IMR-90 (cell line): ENCODE results near the gene TNFSF9. TPM values are rescaled to one million over a fixed set of nuclear protein-coding genes. Genes with fewer than 3 reads are reported as not detected.

Source experiments
- ATAC-seq: fragments of 200-7000 bp; cut with Tn5 transposase; 2 replicates; pipeline ENCODE4 v1.9.1; 2020; ENCODE audit warnings: low read depth, mild to moderate bottlenecking, moderate library complexity
- BruUV-seq: library from RNA; stranded (reverse); fragments of 400-500 nt; replicated peaks from 2 replicates; lab custom pipeline; 2021; lab: Mats Ljungman, UMichigan
- CTCF ChIA-PET: fragments of 300-600 bp; formaldehyde crosslinking; extraction: SDS; loops from one replicate; lab custom pipeline; 2021; ENCODE audit warnings: antibody characterized with exemption; lab: Yijun Ruan, JAX
- POLR2A ChIA-PET: fragments of 300-600 bp; sonication (Branson Sonifier 250); formaldehyde crosslinking; loops from one replicate; lab custom pipeline; 2022; ENCODE audit warnings: antibody characterized with exemption; ENCODE audit not compliant: unreplicated experiment; lab: Charles Lee
- DNase-seq: peaks from one replicate; pipeline ENCODE4 v3.0.0; 2013
- H2AFZ ChIP-seq: replicated peaks from 2 replicates; pipeline ENCODE3; 2013; ENCODE audit warnings: low read length, mild to moderate bottlenecking; ENCODE audit not compliant: poor library complexity
- H2AK5ac ChIP-seq: 2 replicates; pipeline ENCODE4 v1.6.1; 2013; ENCODE audit warnings: low read depth, low read length, inconsistent platforms
- H2AK9ac ChIP-seq: replicated peaks from 2 replicates; pipeline ENCODE3; 2013; ENCODE audit warnings: mild to moderate bottlenecking, low read depth, low read length, moderate library complexity; ENCODE audit not compliant: poor library complexity
- H2BK120ac ChIP-seq: 2 replicates; pipeline ENCODE4 v1.6.1; 2013; ENCODE audit warnings: low read depth, low read length, inconsistent platforms
- H2BK15ac ChIP-seq: 3 replicates; pipeline ENCODE4 v1.6.1; 2013; ENCODE audit warnings: low read depth, low read length, inconsistent platforms
- H2BK20ac ChIP-seq: 2 replicates; pipeline ENCODE4 v1.6.1; 2013; ENCODE audit warnings: low read depth, mild to moderate bottlenecking, inconsistent platforms, low read length, moderate library complexity
- H2BK5ac ChIP-seq: 2 replicates; pipeline ENCODE4 v1.6.1; 2013; ENCODE audit warnings: mild to moderate bottlenecking, low read depth, low read length, inconsistent platforms; ENCODE audit not compliant: poor library complexity, severe bottlenecking
- H3K14ac ChIP-seq: replicated peaks from 2 replicates; pipeline ENCODE4 v1.6.1; 2013; ENCODE audit warnings: low read depth, low read length, inconsistent platforms
- H3K18ac ChIP-seq: 2 replicates; pipeline ENCODE4 v1.6.1; 2013; ENCODE audit warnings: low read depth, low read length, control low read depth
- H3K23ac ChIP-seq: 2 replicates; pipeline ENCODE4 v1.6.1; 2013; ENCODE audit warnings: low read depth, low read length, inconsistent platforms
- H3K27ac ChIP-seq: 2 replicates; pipeline ENCODE4 v1.5.1; 2013; ENCODE audit warnings: mild to moderate bottlenecking, control low read depth, low read length; ENCODE audit not compliant: insufficient read depth
- H3K27me3 ChIP-seq: 2 replicates; pipeline ENCODE4 v1.6.1; 2013; ENCODE audit warnings: low read length; ENCODE audit not compliant: control insufficient read depth, insufficient read depth
- H3K36me3 ChIP-seq: 2 replicates; pipeline ENCODE4 v1.6.1; 2013; ENCODE audit warnings: low read length, mixed read lengths; ENCODE audit not compliant: control insufficient read depth, insufficient read depth
- H3K4ac ChIP-seq: 2 replicates; pipeline ENCODE4 v1.6.1; 2013; ENCODE audit warnings: low read depth, low read length, inconsistent platforms
- H3K4me1 ChIP-seq: 2 replicates; pipeline ENCODE4 v1.6.1; 2013; ENCODE audit warnings: low read length, mixed read lengths; ENCODE audit not compliant: control insufficient read depth, insufficient read depth
- H3K4me2 ChIP-seq: 2 replicates; pipeline ENCODE4 v1.6.1; 2013; ENCODE audit warnings: low read depth, mild to moderate bottlenecking, control low read depth, low read length, moderate library complexity
- H3K4me3 ChIP-seq: 2 replicates; pipeline ENCODE4 v1.5.1; 2013; ENCODE audit warnings: low read depth, mild to moderate bottlenecking, control low read depth, low read length, moderate library complexity; ENCODE audit not compliant: insufficient read depth
- H3K56ac ChIP-seq: 2 replicates; pipeline ENCODE4 v1.6.1; 2013; ENCODE audit warnings: low read length, inconsistent platforms; ENCODE audit not compliant: insufficient read depth; ENCODE audit errors: extremely low read depth
- H3K79me1 ChIP-seq, 2 experiments: 2 replicates each; pipeline ENCODE4 v1.6.1; 2013; ENCODE audit warnings: low read length in 2 of 2, inconsistent platforms in 1 of 2, low read depth in 1 of 2
- H3K9ac ChIP-seq: 2 replicates; pipeline ENCODE4 v1.6.1; 2013; ENCODE audit warnings: low read depth, low read length, control low read depth
- H3K9me1 ChIP-seq: 2 replicates; pipeline ENCODE4 v1.6.1; 2013; ENCODE audit warnings: low read length, inconsistent platforms; ENCODE audit not compliant: insufficient read depth
- H3K9me3 ChIP-seq: 2 replicates; pipeline ENCODE4 v1.6.1; 2013; ENCODE audit warnings: low read length; ENCODE audit not compliant: control insufficient read depth, insufficient read depth
- H4K20me1 ChIP-seq: 2 replicates; pipeline ENCODE4 v1.6.1; 2013; ENCODE audit warnings: low read length, inconsistent platforms; ENCODE audit not compliant: insufficient read depth
- H4K5ac ChIP-seq: 2 replicates; pipeline ENCODE4 v1.6.1; 2013; ENCODE audit warnings: mild to moderate bottlenecking, low read depth, low read length, control low read depth
- H4K8ac ChIP-seq, 2 experiments: 2 replicates each; pipeline ENCODE4 v1.6.1; 2013; ENCODE audit warnings: low read depth in 2 of 2, low read length in 2 of 2, control low read depth in 1 of 2, inconsistent platforms in 1 of 2
- H4K91ac ChIP-seq: 2 replicates; pipeline ENCODE4 v1.6.1; 2013; ENCODE audit warnings: low read depth, low read length, inconsistent platforms; ENCODE audit not compliant: insufficient read depth
- CEBPB ChIP-seq: IDR thresholded peaks from 2 replicates; pipeline ENCODE4 v1.6.1; 2012; ENCODE audit warnings: low read depth, low read length, improper control_type of control experiment
- CHD1 ChIP-seq: IDR thresholded peaks from 2 replicates; pipeline ENCODE4 v1.6.1; 2012; ENCODE audit warnings: low read depth, low read length, improper control_type of control experiment
- CTCF ChIP-seq: conservative IDR thresholded peaks from 2 replicates; pipeline ENCODE4 v1.5.1; 2012; ENCODE audit warnings: mild to moderate bottlenecking, low read depth, low read length, improper control_type of control experiment
- ELK1 ChIP-seq: fragments of 150-350 bp; IDR thresholded peaks from 2 replicates; pipeline ENCODE4 v1.6.1; 2016; ENCODE audit warnings: low read depth, mild to moderate bottlenecking, low read length, moderate library complexity, borderline replicate concordance
- MAFK ChIP-seq: IDR thresholded peaks from 2 replicates; pipeline ENCODE4 v1.6.1; 2012; ENCODE audit warnings: low read depth, low read length, improper control_type of control experiment
- MAZ ChIP-seq: IDR thresholded peaks from 2 replicates; pipeline ENCODE4 v1.6.1; 2012; ENCODE audit warnings: low read depth, mild to moderate bottlenecking, low read length, improper control_type of control experiment, moderate library complexity, borderline replicate concordance
- MXI1 ChIP-seq: IDR thresholded peaks from 2 replicates; pipeline ENCODE4 v1.6.1; 2012; ENCODE audit warnings: low read depth, mild to moderate bottlenecking, low read length, moderate library complexity, borderline replicate concordance
- NFE2L2 ChIP-seq: fragments of 150-350 bp; IDR thresholded peaks from 2 replicates; pipeline ENCODE4 v1.6.1; 2016; ENCODE audit warnings: low read depth, mild to moderate bottlenecking, low read length
- POLR2A ChIP-seq: IDR thresholded peaks from 2 replicates; pipeline ENCODE4 v1.6.1; 2012; ENCODE audit warnings: mild to moderate bottlenecking, low read depth, low read length
- RCOR1 ChIP-seq: IDR thresholded peaks from 2 replicates; pipeline ENCODE4 v1.6.1; 2012; ENCODE audit warnings: mild to moderate bottlenecking, low read length, improper control_type of control experiment; ENCODE audit not compliant: insufficient replicate concordance
- RFX5 ChIP-seq: IDR thresholded peaks from 2 replicates; pipeline ENCODE4 v1.8.0; 2012; ENCODE audit warnings: low read depth, mild to moderate bottlenecking, low read length, moderate library complexity
- SMC3 ChIP-seq: fragments of 150-350 bp; IDR thresholded peaks from 2 replicates; pipeline ENCODE4 v1.6.1; 2016; ENCODE audit warnings: low read depth, mild to moderate bottlenecking, antibody characterized with exemption, low read length, moderate library complexity
- USF2 ChIP-seq: fragments of 150-350 bp; IDR thresholded peaks from 2 replicates; pipeline ENCODE4 v1.6.1; 2017; ENCODE audit warnings: mild to moderate bottlenecking, antibody characterized with exemption, low read length, low read depth
- WGBS, 2 experiments: methylation state at CpG; one replicate each; pipeline versions ENCODE4 v1.1.5 to v1.1.7; 2013; ENCODE audit warnings: missing lambda C conversion rate in 2 of 2; ENCODE audit not compliant: insufficient read length in 1 of 2; ENCODE audit errors: extremely low coverage in 2 of 2; 5-methylcytosine and 5-hydroxymethylcytosine counted together
- dilution Hi-C: fragments of 300-500 bp; cut with HindIII; formaldehyde crosslinking; loops from one replicate; pipeline ENCODE4 v1.14.3; 2018; ENCODE audit warnings: low sequenced_read_pairs; ENCODE audit not compliant: unreplicated experiment
- in situ Hi-C: fragments of 300-500 bp; cut with MboI; formaldehyde crosslinking; loops from 3 replicates; pipeline ENCODE4 v1.14.3; 2019; ENCODE audit warnings: low sequenced_read_pairs, inconsistent platforms, mixed read lengths
- intact Hi-C: fragments of 100-400 bp; cut with micrococcal nuclease; formaldehyde crosslinking; loops from 2 replicates; pipeline ENCODE4 v1.10.0; 2022
- polyA plus RNA-seq, 3 experiments: library from polyadenylated mRNA; depleted of rRNA; stranded (reverse); fragments of >200 nt; gene quantifications; 2 replicates each; pipeline ENCODE4 v1.2.3, GENCODE V29; 2012; ENCODE audit warnings: low replicate concordance in 1 of 3
- total RNA-seq: library from RNA; depleted of rRNA; stranded (reverse); fragments of >200 nt; gene quantifications from 2 replicates; pipeline ENCODE4 v1.2.3, GENCODE V29; 2012

Gene TNFSF9
- total and polyA plus RNA-seq, 2 of the 4 experiments (the other 2 are of a cell fraction): 0.10 TPM; not detected in 1

- no TSS peak for BruUV-seq
- H3K14ac ChIP-seq: no peak overlapping the region
- no peak overlapping the region for H2AK9ac ChIP-seq
- no peak overlapping the region for H3K23ac ChIP-seq
- no peak for ATAC-seq
- H3K4ac ChIP-seq: no peak overlapping the region
- dilution Hi-C loops (no loop called here), intact Hi-C loops (no loop called here), in situ Hi-C loops (no loop called here)
- H2BK20ac ChIP-seq: no peak overlapping the region
- no peak overlapping the region for H4K91ac ChIP-seq
- no peak overlapping the region for H3K9ac ChIP-seq
- DNase-seq: no peak
- H3K4me2 ChIP-seq: no peak overlapping the region
- no peaks in the 10 kb centered on the region for H3K36me3 ChIP-seq
- no CpG with 5 or more reads among the region's 3 CpGs for WGBS, 2 experiments
- H3K27ac ChIP-seq: no peak overlapping the region
- no peaks in the 10 kb centered on the region for H3K79me1 ChIP-seq
- POLR2A ChIA-PET: no interaction called here
- no peaks in the 10 kb centered on the region for H3K9me3 ChIP-seq
- H2BK15ac ChIP-seq: no peak overlapping the region
- H2AFZ ChIP-seq: no peak overlapping the region
- H4K20me1 ChIP-seq: no peaks in the 10 kb centered on the region
- no peak overlapping the region for H4K8ac ChIP-seq
- CTCF ChIA-PET: no interaction called here
- H2BK120ac ChIP-seq: no peak overlapping the region
- H2BK5ac ChIP-seq: no peak overlapping the region
- H3K18ac ChIP-seq: no peak overlapping the region
- no peak overlapping the region for H4K5ac ChIP-seq
- H3K4me1 ChIP-seq: no peaks in the 10 kb centered on the region
- no peak overlapping the region for H2AK5ac ChIP-seq
- TF ChIP-seq MAZ (no peak), CHD1 (no peak), RFX5 (no peak), USF2 (no peak), MXI1 (no peak), NFE2L2 (no peak), CTCF (no peak), POLR2A (no peak), ELK1 (no peak), MAFK (no peak), RCOR1 (no peak), SMC3 (no peak), CEBPB (no peak)
- H3K9me1 ChIP-seq: no peaks in the 10 kb centered on the region
- no peak overlapping the region for H3K56ac ChIP-seq
- peaks cover 1% of the 10 kb centered on the region; the same call in 1 of the 2 replicates for H3K27me3 ChIP-seq
- H3K4me3 ChIP-seq: no peak overlapping the region
These were observed 47.6 kb upstream of the TNFSF9 start for GRCh38 chr19:6483235-6483634.
